ENCODE data around the gene DMPK.

The DMPK gene

GRCh38 chr19:45785097-45785496 lies 2.8 kb upstream of the DMPK start:
- DNase-seq = no peak

DNA sequence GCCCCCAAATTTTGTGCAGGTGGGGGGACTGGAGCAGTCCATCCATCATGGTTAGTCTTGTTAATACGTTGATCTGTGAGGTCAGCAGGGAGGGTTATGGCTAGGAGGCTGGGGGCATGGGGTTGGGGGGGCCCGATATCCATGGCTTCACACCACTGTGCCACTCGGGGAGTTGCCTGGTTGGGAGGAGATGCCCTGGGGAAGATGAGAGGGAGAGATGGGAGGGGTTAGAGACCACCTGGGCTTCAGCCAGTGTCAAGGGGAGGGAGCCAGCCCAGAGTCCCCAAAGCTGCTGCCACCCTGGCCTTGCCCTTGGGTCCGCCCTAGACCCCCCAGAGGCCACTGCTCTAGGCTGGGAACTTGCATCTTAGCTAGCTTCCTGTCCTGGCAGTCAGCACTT lies 1.8 kb upstream of the DMPK start:
- no peak for DNase-seq

- no peak for DNase-seq
Measured at GRCh38 chr19:45782820-45783785, 813 bp upstream of the DMPK start.

GRCh38 chr19:45781214-45782161 lies 802 bp downstream of the DMPK start:
- no peak for DNase-seq

GRCh38 chr19:45780448-45781213 lies 1.7 kb downstream of the DMPK start:
- no peak for DNase-seq

- no peak for DNase-seq
Measured at GRCh38 chr19:45780146-45780447, 2.2 kb downstream of the DMPK start.

DNA sequence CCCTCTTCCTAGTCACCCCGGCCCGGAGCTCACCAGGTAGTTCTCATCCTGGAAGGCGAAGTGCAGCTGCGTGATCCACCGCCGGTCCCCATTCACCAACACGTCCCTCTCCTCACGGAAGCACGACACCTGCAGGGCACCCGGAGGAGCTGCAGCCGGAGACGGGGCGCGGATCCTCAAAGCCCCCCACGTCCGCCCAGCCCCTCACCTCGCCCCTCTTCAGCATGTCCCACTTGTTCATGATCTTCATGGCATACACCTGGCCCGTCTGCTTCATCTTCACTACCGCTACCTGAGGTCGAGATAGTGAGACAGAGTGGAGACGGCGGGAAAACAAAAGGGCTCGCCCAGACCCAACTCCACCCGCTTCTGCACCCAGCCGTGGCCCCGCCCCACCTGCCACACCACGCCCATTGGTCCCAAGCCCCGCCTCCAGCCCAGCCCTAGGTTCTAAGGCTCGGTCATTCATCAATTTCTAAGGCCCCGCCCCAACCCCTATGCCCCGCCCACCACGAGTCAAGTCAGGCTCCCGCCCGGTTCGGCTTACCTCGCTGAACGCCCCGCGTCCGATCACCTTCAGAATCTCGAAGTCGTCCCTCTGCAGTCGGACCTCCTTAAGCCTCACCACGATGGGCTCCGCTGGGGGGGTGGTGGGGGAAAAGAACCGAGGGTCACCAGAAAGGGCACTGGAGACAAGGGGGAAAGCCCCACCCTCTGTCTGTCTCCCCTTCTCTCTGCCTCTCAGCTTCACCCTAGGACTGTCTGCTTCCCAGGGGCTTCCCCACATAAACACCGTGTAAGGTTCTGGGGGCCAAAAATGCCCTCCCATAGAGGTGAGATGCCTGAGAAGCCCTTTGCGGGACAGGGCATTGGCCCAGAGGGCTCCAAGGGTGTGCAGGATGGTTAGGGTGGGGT lies 2.8 kb downstream of the DMPK start:
- peak; percentile 77 for DNase-seq

- DNase-seq = no peak
Measured at GRCh38 chr19:45778010-45778661, 4.2 kb downstream of the DMPK start.

DNA sequence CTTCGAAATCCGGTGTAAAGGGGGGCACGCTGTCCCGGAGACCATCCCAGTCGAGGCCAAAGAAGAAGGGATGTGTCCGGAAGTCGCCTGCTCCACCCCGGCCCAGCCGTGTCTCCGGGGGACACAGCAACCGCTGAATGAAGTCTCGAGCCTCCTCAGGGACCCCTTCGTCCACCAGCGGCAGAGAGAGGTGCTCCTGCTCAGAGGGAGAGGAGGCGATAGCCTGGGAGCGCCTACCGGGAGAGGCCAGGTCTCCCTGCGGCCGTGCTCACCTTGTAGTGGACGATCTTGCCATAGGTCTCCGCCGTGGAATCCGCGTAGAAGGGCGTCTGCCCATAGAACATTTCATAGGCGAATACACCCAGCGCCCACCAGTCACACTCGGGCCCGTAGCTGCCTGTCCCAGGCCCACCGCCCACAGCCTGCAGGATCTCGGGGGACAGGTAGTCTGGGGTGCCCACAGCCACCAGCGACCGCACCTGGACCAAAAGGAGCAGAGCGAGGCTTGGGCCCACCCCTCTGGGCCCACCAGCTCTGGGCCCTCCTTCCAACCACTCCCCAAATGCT lies 4.8 kb downstream of the DMPK start:
- DNase-seq = no peak

DNA sequence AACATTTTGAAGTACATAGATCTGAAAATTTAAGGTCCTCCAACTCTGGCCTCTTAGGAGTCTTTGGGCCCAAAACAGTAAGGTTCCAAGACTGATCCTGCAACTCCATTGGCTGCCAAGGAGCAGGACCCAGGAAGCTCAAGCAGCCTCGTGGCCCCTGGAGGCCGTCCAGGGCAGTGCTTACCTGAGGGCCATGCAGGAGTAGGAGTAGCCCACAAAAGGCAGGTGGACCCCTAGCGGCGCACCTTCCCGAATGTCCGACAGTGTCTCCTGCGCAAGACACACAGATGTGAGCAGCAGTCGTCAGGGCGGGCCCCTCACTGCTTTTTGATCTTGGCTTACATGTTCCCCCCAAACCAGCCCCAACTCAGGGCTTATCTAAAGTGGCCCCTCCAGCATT lies 7.5 kb downstream of the DMPK start:
- no peak for DNase-seq

GRCh38 chr19:45773384-45773783 lies 8.9 kb downstream of the DMPK start:
- DNase-seq = no peak

GRCh38 chr19:45772912-45773311 lies 9.4 kb downstream of the DMPK start:
- no peak for DNase-seq

DNA sequence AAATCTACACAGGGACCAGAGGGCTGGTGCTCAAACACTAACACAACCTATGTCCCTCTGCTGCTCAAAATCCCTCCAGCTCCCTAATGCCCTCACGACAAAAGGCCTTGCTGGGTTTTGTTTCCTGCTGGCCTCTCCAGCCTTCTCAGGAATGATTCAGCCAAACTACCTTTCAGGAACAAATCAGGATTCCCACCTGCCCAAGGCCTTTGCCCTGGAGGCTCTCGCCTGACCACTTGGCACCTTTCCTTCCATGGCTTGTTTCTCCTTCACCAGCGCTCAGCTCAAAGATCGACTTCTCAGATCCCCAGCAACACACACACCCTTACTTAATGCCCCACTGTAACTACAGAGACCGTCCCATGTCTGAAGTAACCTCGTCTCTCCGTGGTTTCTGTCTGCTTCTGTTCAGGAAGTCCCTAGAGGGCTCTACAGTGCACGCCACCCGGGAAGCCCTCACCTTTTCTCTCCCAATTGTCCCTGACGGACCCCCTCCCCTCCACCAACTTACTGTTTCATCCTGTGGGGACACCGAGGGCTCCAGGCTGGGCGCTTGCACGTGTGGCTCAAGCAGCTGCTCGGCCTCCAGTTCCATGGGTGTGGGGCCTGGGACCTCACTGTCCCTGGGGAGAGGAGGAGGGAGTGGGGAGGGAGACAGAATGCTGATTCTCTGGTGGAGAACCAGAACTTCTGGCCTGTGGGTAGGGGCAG lies 10.0 kb downstream of the DMPK start:
- DNase-seq = no peak

DNA sequence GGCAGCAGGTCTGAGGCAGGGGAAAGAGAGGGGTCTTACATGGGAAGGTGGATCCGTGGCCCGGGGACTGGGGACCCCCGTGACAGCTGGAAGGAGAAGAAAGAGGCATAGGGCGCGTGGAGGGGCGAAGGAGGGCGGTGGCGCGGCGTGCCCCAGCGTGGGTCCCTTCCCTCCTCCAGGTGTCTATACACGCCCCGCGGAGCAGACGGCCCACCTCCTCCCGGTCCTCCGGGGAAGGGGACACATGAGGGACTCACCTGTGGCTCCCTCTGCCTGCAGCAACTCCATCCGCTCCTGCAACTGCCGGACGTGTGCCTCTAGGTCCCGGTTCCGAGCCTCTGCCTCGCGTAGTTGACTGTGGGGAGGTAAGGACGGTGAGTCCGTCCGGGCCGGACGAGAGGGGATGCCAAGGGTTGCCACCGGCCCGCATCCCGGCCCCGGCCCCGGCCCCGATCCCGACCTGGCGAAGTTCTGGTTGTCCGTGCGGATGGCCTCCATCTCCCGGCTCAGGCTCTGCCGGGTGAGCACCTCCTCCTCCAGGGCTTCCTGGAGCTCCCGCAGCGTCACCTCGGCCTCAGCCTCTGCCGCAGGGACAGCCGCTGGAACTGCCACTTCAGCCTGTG lies 10.9 kb downstream of the DMPK start:
- DNase-seq = no peak

DNA sequence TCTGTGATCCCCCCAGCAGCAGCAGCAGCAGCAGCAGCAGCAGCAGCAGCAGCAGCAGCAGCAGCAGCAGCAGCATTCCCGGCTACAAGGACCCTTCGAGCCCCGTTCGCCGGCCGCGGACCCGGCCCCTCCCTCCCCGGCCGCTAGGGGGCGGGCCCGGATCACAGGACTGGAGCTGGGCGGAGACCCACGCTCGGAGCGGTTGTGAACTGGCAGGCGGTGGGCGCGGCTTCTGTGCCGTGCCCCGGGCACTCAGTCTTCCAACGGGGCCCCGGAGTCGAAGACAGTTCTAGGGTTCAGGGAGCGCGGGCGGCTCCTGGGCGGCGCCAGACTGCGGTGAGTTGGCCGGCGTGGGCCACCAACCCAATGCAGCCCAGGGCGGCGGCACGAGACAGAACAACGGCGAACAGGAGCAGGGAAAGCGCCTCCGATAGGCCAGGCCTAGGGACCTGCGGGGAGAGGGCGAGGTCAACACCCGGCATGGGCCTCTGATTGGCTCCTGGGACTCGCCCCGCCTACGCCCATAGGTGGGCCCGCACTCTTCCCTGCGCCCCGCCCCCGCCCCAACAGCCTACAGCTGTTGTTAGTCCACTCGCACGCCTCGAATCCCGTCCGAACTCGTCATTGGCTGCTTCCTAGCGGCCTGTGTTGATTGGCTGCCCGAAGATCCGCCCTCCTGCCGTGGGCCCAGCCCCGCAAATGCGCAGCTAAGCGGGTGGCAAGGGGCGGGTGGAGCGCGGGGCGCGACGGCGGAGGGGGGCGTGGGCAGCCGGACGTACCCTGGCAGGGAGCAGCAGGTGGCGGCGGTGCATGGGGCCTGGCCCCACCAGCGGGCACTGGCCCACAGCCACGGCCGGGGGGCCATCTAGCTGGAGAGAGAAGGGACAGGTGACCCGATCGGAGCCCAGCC lies 11.8 kb downstream of the DMPK start:
- peak; percentile 92 for DNase-seq

GRCh38 chr19:45769821-45770191 lies 12.5 kb downstream of the DMPK start:
- DNase-seq = no peak

DNA sequence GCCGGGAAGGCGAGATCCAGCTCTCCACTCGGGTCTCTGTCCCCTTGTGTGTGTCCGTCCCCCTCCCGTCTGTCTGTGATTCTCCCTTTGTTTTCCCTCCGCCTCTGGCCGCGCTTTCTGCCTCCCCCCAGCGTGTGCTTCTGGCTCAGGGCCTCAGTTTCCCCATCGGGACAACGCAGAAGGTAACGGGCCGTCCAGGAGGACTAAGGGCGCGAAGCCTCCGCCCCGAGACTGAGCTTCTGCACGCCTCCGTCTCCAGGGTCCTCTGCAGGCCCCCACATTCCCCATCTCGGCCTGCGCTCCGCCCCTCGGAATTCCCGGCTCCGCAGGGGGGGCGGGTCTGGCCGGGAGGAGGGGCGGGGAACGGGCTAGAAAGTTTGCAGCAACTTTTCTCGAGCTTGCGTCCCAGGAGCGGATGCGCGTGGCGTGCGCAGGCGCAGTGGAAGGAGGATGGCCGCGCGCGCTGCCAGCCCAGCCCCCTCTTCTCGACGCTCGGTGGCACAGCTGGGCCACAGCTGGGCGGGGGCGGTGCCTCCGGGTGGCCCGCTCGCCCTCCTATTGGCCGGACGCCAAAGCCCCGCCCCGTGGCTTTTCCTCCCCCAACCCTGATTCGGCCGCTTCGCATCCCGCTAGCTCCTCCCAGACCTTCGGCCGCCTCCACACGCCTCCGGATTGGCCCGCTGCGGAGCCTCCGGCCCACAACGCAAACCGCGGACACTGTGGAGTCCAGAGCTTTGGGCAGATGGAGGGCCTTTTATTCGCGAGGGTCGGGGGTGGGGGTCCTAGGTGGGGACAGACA lies 13.1 kb downstream of the DMPK start, which contains the start of gene SIX5:
Gene SIX5, minus strand, starts transcription at position 269 of the 799 bp plus-strand sequence. CDS start 408 bp downstream, outside the sequence.
- peak; percentile 91 for DNase-seq

DNA sequence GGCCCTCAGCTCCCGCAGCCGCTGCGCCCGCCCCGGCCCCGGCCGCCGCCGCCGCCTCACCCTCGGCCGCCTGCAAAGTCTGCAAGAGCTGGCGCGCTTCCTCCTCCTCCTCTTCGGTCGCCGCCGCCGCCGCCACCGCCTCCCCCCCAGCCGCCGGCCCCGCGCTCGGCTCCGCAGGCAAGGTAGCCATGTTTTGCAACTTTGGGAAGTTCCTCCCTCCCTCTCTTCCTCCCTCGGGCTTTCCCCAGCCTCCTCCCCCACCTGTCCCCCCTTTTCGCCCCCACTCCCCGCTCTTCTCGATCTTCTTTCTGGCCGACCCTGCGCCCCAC lies 13.7 kb downstream of the DMPK start:
- peak; percentile 42 for DNase-seq

All from activated CD8-positive, alpha-beta memory T cell treated with anti-CD3 and anti-CD28 coated beads, Interleukin-2, amount 50 U/mL, for 4 hours (primary cell).